ENCODE measurements around the gene LAMA2.

DNA sequence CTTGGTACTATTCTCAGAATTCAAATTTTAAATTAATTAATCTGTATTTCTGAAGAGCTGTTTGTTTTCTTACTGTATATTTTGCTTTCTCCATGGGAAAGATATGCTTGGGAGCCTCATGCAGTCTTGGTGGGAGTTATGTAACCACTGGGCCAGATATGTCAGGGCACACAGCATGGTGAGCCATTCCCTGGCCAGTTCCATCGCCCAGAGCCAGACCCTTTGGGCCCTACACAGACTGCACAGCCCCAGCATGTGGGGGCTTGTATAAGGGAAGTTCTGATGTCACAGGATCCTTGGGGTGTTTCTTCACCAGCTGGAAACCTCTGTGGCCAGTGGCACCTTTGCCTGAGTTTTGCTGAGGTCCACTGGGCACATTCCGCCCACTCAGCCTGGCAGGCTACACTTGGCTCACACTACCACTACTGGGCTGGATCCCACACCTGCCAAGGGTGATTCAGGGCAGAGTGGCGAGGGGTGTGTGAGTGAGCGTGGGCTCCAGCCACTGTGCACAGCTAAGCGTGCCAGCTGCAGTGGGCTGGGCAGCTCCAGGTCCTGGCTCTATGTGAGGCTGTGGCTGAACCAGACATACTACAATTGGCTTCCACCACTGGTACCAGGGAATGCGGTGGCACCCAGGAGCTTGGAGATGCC, 533.5 kb downstream of the LAMA2 start:
- no peak for TF ChIP-seq POLR2AphosphoS5 (IDR thresholded peaks at IDR 0.05; ENCODE audit: borderline replicate concordance, low read depth, low read length)
- TF ChIP-seq FOXP2 (optimal IDR thresholded peaks at IDR 0.05; ENCODE audit: control extremely low read depth, extremely low read length, insufficient read depth), result no peak

All from SK-N-MC (cell line).